K562 (cell line): Measurements from ENCODE around the gene KIF3A. TPM values are rescaled to one million over a fixed set of nuclear protein-coding genes. Genes with fewer than 3 reads are reported as not detected.
A peak's percentile ranks its signal among the peaks of the same experiment; 100 is the strongest.

Experiments used
- ATAC-seq: fragments of 200-7000 bp; cut with Tn5 transposase; 3 replicates; pipeline ENCODE4 v1.9.1; 2020; ENCODE audit warnings: moderate library complexity
- BruUV-seq: library from RNA; stranded (reverse); fragments of 400-500 nt; replicated peaks from 2 replicates; lab custom pipeline; 2021; lab: Mats Ljungman, UMichigan
- CTCF ChIA-PET: fragments of 300-600 bp; formaldehyde crosslinking; extraction: SDS; loops from one replicate; lab custom pipeline; 2021; ENCODE audit warnings: low intra/inter-chr PET ratio; lab: Yijun Ruan, JAX
- POLR2A ChIA-PET: fragments of 300-600, 350-650 bp; sonication (Branson Sonifier 250); formaldehyde crosslinking; extraction: SDS; loops from one replicate; lab custom pipeline; 2021; ENCODE audit warnings: antibody characterized with exemption, inconsistent platforms; lab: Yijun Ruan, JAX
- DNase-seq, 4 experiments: peaks; one replicate each; pipeline versions ENCODE4 v3.0.0 to v3.0.0-alpha.2; 2011 to 2018; ENCODE audit warnings: low spot score in 3 of 4, mixed read lengths in 3 of 4; ENCODE audit errors: extremely low read depth in 1 of 4
- FAIRE-seq: peaks from 2 replicates; lab custom pipeline; 2011; peaks lifted over from hg19 to GRCh38; lab: Jason Lieb, UNC
- H2AFZ ChIP-seq: 2 replicates; pipeline ENCODE4 v1.6.0; 2011; ENCODE audit warnings: low read depth, low read length, control low read depth, inconsistent platforms
- H3K27ac ChIP-seq: fragments of 200-600 bp; 3 replicates; pipeline ENCODE4 v1.8.0; 2011; ENCODE audit warnings: low read depth, mild to moderate bottlenecking, control low read depth, inconsistent platforms, low read length, moderate library complexity, mixed read lengths; ENCODE audit errors: extremely low read depth
- H3K27me3 ChIP-seq, 2 experiments: fragments of 300-600 bp in 1 of 2; 2 replicates in 1 of 2; 3 replicates in 1 of 2; pipeline versions ENCODE4 v1.6.0 to v1.8.0; 2011; ENCODE audit warnings: inconsistent platforms in 2 of 2, low read length in 2 of 2, mild to moderate bottlenecking in 1 of 2, mixed read lengths in 1 of 2, moderate library complexity in 1 of 2; ENCODE audit not compliant: control insufficient read depth in 2 of 2, insufficient read depth in 2 of 2
- H3K36me3 ChIP-seq: fragments of 300-600 bp; 3 replicates; pipeline ENCODE4 v1.8.0; 2011; ENCODE audit warnings: mild to moderate bottlenecking, low read length, inconsistent platforms; ENCODE audit not compliant: control insufficient read depth, insufficient read depth
- H3K4me1 ChIP-seq, 2 experiments: fragments of 200-600 bp in 1 of 2; replicated peaks in 1 of 2; 2 replicates in 1 of 2; 3 replicates in 1 of 2; pipeline versions ENCODE4 v1.5.1 to v1.8.0; 2011; ENCODE audit warnings: inconsistent platforms in 2 of 2, low read length in 2 of 2, mild to moderate bottlenecking in 1 of 2, mixed read lengths in 1 of 2, moderate library complexity in 1 of 2; ENCODE audit not compliant: control insufficient read depth in 2 of 2, insufficient read depth in 2 of 2
- H3K4me2 ChIP-seq: 2 replicates; pipeline ENCODE4 v1.6.1; 2011; ENCODE audit warnings: low read length, control low read depth, inconsistent platforms, mixed read lengths; ENCODE audit not compliant: insufficient read depth
- H3K4me3 ChIP-seq: fragments of 200-600 bp; sonication (generic), shearing (Covaris generic); 2 replicates; pipeline ENCODE4 v1.5.1; 2016; ENCODE audit warnings: control low read depth, inconsistent platforms
- H3K79me2 ChIP-seq: fragments of 200-600 bp; 3 replicates; pipeline ENCODE4 v1.8.0; 2011; ENCODE audit warnings: low read length, inconsistent platforms; ENCODE audit not compliant: control insufficient read depth, insufficient read depth
- H3K9ac ChIP-seq, 2 experiments: 2 replicates each; pipeline versions ENCODE4 v1.6.0 to v1.6.1; 2011; ENCODE audit warnings: low read depth in 2 of 2, low read length in 2 of 2, control low read depth in 1 of 2, inconsistent platforms in 1 of 2, mild to moderate bottlenecking in 1 of 2, mixed read lengths in 1 of 2; ENCODE audit not compliant: insufficient read depth in 1 of 2
- H3K9me1 ChIP-seq: one replicate; pipeline ENCODE4 v1.6.0; 2011; ENCODE audit warnings: inconsistent platforms, mild to moderate bottlenecking, low read length, moderate library complexity; ENCODE audit not compliant: control insufficient read depth, insufficient read depth
- H3K9me3 ChIP-seq: replicated peaks from 2 replicates; pipeline ENCODE4 v1.5.1; 2011; ENCODE audit warnings: low read depth, low read length, inconsistent platforms; ENCODE audit not compliant: control insufficient read depth, insufficient read depth
- H4K20me1 ChIP-seq: replicated peaks from 2 replicates; pipeline ENCODE4 v1.6.1; 2011; ENCODE audit warnings: low read length, inconsistent platforms, mixed read lengths; ENCODE audit not compliant: control insufficient read depth, insufficient read depth
- CLOCK ChIP-seq: fragments of 250-450 bp; sonication (Bioruptor Pico); IDR thresholded peaks from 2 replicates; pipeline ENCODE4 v1.4.0; 2020; ENCODE audit warnings: mild to moderate bottlenecking, moderate library complexity, borderline replicate concordance
- GTF2A2 ChIP-seq: IDR thresholded peaks from 2 replicates; pipeline ENCODE4 v1.6.1; 2016; ENCODE audit warnings: mild to moderate bottlenecking, missing genetic modification characterization, missing compliant biosample characterization
- MECOM ChIP-seq: fragments of 250-450 bp; sonication (Bioruptor Pico); IDR thresholded peaks from 2 replicates; pipeline ENCODE4 v1.8.0; 2022; ENCODE audit warnings: inconsistent platforms
- MIER1 ChIP-seq: fragments of 450-650 bp; IDR thresholded peaks from 2 replicates; pipeline ENCODE4 v1.6.1; 2016; ENCODE audit warnings: antibody characterized with exemption, mild to moderate bottlenecking, low read depth
- NCOA2 ChIP-seq, 2 experiments: fragments of 450-650 bp; IDR thresholded peaks; 2 replicates each; pipeline ENCODE4 v1.6.1; 2018; ENCODE audit warnings: mild to moderate bottlenecking in 2 of 2, moderate library complexity in 1 of 2; ENCODE audit not compliant: partially characterized antibody in 2 of 2
- NFYB ChIP-seq: IDR thresholded peaks from 2 replicates; pipeline ENCODE4 v1.6.1; 2011; ENCODE audit warnings: mild to moderate bottlenecking, moderate library complexity; ENCODE audit not compliant: insufficient read length; ENCODE audit errors: extremely low read depth
- SAFB ChIP-seq: fragments of 200-400 bp; formaldehyde crosslinking; IDR thresholded peaks from 2 replicates; pipeline ENCODE4 v1.6.1; 2017; ENCODE audit warnings: low read depth, low read length, borderline replicate concordance
- SAFB2 ChIP-seq: fragments of 200-400 bp; formaldehyde crosslinking; IDR thresholded peaks from 2 replicates; pipeline ENCODE4 v1.6.1; 2018; ENCODE audit warnings: borderline replicate concordance, low read length, low read depth, moderate library complexity; ENCODE audit not compliant: severe bottlenecking
- YY1 ChIP-seq, 3 experiments: IDR thresholded peaks; 2 replicates each; pipeline ENCODE4 v1.6.1; 2011; ENCODE audit warnings: low read length in 2 of 3, mild to moderate bottlenecking in 2 of 3, moderate library complexity in 2 of 3, borderline replicate concordance in 1 of 3, control low read depth in 1 of 3, low read depth in 1 of 3; ENCODE audit not compliant: insufficient read depth in 3 of 3, insufficient replicate concordance in 2 of 3, control insufficient read depth in 1 of 3, insufficient read length in 1 of 3; ENCODE audit errors: extremely low read depth in 1 of 3
- ZNF408 ChIP-seq: fragments of 250-450 bp; sonication (Bioruptor Pico); IDR thresholded peaks from 2 replicates; pipeline ENCODE4 v1.4.0; 2020; ENCODE audit warnings: low read depth, mild to moderate bottlenecking, moderate library complexity
- WGBS: fragments of 100-300 bp; shearing (Covaris generic); methylation state at CpG from one replicate; pipeline ENCODE4 v1.1.6; 2016; ENCODE audit warnings: low coverage, mixed read lengths; ENCODE audit not compliant: insufficient coverage; ENCODE audit errors: missing lambda C conversion rate; 5-methylcytosine and 5-hydroxymethylcytosine counted together
- in situ Hi-C: fragments of 300-500 bp; cut with MboI; formaldehyde crosslinking; loops from 4 replicates; pipeline ENCODE4 v1.15.0; 2018; ENCODE audit warnings: inconsistent platforms, mixed read lengths
- intact Hi-C: fragments of 100-400 bp; cut with micrococcal nuclease; formaldehyde crosslinking; loops from 2 replicates; pipeline ENCODE4 v1.14.2; 2022
- polyA plus RNA-seq, 8 experiments: library from polyadenylated mRNA; depleted of rRNA in 4 of 8; stranded (reverse) in 5 of 8; unstranded in 3 of 8; fragments of >200 nt; fragmentation: Nextera tagmentation in 2 of 8; fragmentation: Illumina TruSeq in 1 of 8; extraction: Ambion mirVana in 2 of 8; extraction: Trizol in 1 of 8; gene quantifications; 2 replicates each; pipeline versions ENCODE4 v1.2.1 to v1.2.3, GENCODE V29; 2011 to 2014; ENCODE audit warnings: inconsistent platforms in 1 of 8, missing spikeins in 1 of 8
- total RNA-seq, 7 experiments: library from RNA; depleted of rRNA in 6 of 7; stranded (reverse); fragments of >200 nt in 6 of 7; fragmentation: Illumina TruSeq in 2 of 7; extraction: Trizol in 2 of 7; gene quantifications; 2 replicates each; pipeline versions ENCODE4 v1.2.1 to v1.2.3, GENCODE V29; 2011 to 2021; ENCODE audit warnings: low replicate concordance in 1 of 7
- TF ChIP-seq, protein P1 (sequence below): fragments of 450-650 bp; IDR thresholded peaks from 2 replicates; pipeline ENCODE4 v1.6.1; 2018; ENCODE audit not compliant: partially characterized antibody

Gene KIF3A
- total and polyA plus RNA-seq, 9 of the 15 experiments (the other 6 are each of a cell fraction or from before 2014, with no cell fraction given) = 1.5 to 7.8 (median 6.0) TPM

- intact Hi-C loops (no loop called here), in situ Hi-C loops (no loop called here)
- DNase-seq (no peak), FAIRE-seq (no peak), ATAC-seq (no peak; the same call in 2 of the 3 replicates)
- POLR2A ChIA-PET = no interaction called here
- no peak overlapping the region for H3K9ac ChIP-seq
- H3K4me3 ChIP-seq = no peak overlapping the region
- no peaks in the 10 kb centered on the region for H3K36me3 ChIP-seq
- BruUV-seq = no TSS peak
- no peak overlapping the region for H3K4me2 ChIP-seq
- CTCF ChIA-PET = no interaction called here
- H2AFZ ChIP-seq = peak overlapping the region; percentile 56; the same call in 1 of the 2 replicates
- H3K9me3 ChIP-seq = no peaks in the 10 kb centered on the region
- H3K4me1 ChIP-seq = peaks cover 7 to 36% of the 10 kb centered on the region in 2 experiments
- TF ChIP-seq SAFB2 = no peak
- no peak for TF ChIP-seq CLOCK (CRISPR knock-in tag)
- TF ChIP-seq YY1 (IDR thresholded peaks at IDR 0.05; ENCODE audit: borderline replicate concordance in 1 of 3, control insufficient read depth in 1 of 3, extremely low read depth in 1 of 3, insufficient read depth in 3 of 3, insufficient read length in 1 of 3, insufficient replicate concordance in 2 of 3, low read depth in 1 of 3, low read length in 2 of 3) = no peak
- no peak for TF ChIP-seq ZNF408 (CRISPR knock-in tag)
- TF ChIP-seq MIER1 = no peak
- TF ChIP-seq MECOM = no peak
- TF ChIP-seq SAFB = no peak
- TF ChIP-seq NFYB = no peak
- no peak for TF ChIP-seq GTF2A2 (tag)
- TF ChIP-seq, protein P1, sequence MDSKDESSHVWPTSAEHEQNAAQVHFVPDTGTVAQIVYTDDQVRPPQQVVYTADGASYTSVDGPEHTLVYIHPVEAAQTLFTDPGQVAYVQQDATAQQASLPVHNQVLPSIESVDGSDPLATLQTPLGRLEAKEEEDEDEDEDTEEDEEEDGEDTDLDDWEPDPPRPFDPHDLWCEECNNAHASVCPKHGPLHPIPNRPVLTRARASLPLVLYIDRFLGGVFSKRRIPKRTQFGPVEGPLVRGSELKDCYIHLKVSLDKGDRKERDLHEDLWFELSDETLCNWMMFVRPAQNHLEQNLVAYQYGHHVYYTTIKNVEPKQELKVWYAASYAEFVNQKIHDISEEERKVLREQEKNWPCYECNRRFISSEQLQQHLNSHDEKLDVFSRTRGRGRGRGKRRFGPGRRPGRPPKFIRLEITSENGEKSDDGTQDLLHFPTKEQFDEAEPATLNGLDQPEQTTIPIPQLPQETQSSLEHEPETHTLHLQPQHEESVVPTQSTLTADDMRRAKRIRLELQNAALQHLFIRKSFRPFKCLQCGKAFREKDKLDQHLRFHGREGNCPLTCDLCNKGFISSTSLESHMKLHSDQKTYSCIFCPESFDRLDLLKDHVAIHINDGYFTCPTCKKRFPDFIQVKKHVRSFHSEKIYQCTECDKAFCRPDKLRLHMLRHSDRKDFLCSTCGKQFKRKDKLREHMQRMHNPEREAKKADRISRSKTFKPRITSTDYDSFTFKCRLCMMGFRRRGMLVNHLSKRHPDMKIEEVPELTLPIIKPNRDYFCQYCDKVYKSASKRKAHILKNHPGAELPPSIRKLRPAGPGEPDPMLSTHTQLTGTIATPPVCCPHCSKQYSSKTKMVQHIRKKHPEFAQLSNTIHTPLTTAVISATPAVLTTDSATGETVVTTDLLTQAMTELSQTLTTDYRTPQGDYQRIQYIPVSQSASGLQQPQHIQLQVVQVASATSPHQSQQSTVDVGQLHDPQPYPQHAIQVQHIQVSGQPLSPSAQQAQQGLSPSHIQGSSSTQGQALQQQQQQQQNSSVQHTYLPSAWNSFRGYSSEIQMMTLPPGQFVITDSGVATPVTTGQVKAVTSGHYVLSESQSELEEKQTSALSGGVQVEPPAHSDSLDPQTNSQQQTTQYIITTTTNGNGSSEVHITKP = no peak
- TF ChIP-seq NCOA2 (IDR thresholded peaks at IDR 0.05; ENCODE audit: partially characterized antibody in 2 of 2) = no peak
- no peaks in the 10 kb centered on the region for H3K79me2 ChIP-seq
- 86% methylated on average over 4 of the region's 4 CpGs for WGBS
- no peaks in the 10 kb centered on the region for H4K20me1 ChIP-seq
- H3K9me1 ChIP-seq = no peaks in the 10 kb centered on the region
- H3K27ac ChIP-seq = no peak overlapping the region
- no peaks in the 10 kb centered on the region for H3K27me3 ChIP-seq
Observed at GRCh38 chr5:132681983-132682382, 55.4 kb downstream of the KIF3A start.
